GM18519 (cell line): ENCODE measurements around the gene AFAP1.

ENCODE experiments used
- ATAC-seq: cut with Tn5 transposase; IDR thresholded peaks from one replicate; pipeline ENCODE4 v1.9.1; 2021; ENCODE audit warnings: mild to moderate bottlenecking, moderate library complexity; ENCODE audit not compliant: unreplicated experiment, low FRiP score

The AFAP1 gene

DNA sequence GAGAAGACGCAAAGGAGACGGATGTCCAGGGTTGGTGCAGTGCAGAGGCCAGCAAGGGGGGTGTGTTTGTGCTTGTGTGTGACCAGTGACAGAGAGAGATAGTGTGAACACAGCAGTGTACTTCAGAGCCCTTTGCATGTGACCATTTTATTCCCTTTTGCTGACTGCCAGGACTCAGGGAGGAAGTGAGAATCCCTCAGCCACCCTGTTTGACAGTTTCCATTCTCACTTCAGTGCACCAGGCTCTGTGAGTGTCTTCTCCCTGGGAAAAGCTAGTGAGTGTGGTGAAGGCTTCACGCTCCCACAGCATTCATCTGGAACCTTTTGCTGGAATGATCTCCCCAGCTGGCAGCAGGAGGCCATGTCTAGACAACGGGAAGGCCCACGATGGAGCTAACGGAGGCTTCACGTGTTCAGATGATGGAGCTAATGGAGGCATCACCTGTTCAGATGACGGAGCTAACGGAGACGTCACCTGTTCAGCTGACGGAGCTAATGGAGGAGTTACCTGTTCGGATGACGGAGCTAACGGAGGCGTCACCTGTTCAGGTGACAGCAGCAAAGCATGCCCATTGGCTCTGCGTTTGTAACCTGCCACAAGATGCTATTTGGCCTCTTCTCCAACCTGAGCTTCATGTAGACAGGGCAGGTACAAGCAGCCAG is 195.4 kb downstream of the AFAP1 start:
- ATAC-seq: no peak

DNA sequence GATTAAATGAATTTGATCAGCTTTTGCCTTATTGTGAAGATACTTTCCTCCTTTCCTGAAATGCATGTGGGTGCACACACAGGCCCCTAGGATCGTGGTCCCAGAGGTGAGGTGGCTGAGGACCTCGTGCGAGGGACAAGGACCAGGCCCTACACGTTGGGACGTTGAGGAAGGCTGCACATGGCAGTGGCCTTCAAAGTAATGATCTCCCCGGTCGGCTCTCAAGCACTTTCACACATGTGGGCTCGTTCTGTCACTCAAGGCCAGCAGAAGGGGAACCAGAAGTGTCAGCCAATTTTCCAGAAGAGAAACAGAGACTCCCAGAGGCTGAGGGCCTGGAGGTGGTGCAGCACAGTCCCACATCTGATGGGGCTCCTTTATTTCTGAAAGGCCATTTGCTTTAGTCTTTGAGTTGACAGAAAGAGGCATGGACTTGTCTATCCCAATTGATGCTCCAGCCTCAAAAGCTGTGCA is 196.8 kb downstream of the AFAP1 start:
- ATAC-seq: no peak

DNA sequence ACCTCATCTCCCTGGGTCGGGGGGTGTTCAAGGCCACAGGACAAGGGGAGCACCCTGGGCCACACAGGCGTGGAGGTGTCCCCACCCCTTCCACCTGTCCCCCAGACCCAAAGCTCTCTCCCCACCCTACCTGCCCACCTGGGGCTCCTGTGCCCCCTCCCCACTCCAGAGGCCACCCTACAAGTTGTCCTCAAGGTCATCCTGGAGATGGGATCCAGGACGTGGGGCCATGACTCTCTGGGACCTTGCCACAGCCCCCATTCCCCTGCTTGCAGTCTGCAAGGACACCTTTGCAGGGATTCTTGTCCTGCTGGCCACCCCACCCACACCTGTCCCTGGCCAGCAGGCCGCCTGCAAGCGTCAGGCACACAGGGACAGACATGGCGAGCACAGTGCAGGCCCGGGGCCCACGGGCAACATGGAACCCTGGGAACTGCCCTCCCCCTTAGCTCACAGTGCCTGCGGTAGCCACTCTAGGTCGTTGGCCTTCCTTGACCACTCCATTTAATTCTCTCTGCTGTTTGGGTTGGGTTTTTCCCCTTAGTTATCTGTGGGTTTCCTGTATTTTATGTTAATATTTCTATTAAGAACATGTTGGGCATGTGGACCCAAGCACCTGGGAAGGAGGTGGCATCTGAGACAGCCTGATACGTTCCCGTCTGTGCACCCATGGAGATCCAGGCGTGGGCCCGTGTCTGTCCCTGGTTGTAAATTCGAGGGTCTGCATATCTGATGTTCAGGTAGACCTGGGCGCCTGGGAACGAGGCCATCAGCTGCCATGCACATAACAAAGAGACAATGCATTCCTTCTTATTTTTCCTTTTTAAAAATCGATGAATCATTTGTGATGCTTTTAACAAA is 197.5 kb downstream of the AFAP1 start:
- no peak for ATAC-seq

- ATAC-seq: no peak
Observed at GRCh38 chr4:7740866-7741525, 198.7 kb downstream of the AFAP1 start.

DNA sequence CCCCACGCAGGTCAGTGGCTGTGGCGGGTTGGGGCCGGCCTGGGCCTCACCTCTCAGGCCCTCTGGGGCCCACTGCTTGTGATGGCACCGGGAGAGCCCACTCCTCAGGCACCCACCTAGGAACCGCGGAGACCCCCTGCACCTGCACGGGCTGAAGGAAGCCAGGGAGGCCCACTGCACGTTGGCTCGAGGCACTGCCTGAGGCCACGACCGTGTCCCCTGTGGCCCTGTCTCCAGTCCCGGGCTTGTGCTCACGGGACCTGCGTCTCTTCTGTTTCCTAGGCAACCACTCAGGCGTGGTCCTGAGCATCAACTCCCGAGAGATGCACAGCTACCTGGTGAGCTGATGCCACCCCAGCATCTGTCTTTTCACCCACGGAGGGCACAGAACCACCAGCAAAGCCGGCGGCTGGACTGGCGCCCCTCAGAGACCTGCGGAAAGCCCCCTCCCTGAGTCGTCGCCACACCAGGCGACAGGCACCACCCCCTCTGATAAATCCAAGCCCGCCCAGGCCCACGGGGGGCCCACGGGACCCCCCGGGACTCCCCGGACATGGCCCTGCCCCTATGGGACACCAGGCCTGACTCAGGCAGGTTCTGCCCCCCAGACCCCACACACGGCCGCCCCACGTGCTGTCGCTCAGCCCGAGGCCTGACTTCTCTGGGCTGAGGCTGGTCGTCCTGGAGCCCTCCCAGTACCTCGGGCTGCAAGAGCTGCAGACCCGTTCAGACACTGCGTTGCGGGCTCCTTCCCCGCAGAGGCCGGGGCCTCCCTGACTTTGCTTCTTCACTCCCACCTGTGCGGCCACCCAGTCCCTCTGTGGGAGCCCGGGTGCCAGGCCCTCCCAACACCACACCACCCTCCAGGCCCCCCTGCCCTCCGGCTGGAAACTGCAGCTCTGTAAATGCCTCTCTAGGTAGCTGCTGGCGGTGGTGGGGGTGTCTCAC is 199.5 kb downstream of the AFAP1 start:
- no peak for ATAC-seq

DNA sequence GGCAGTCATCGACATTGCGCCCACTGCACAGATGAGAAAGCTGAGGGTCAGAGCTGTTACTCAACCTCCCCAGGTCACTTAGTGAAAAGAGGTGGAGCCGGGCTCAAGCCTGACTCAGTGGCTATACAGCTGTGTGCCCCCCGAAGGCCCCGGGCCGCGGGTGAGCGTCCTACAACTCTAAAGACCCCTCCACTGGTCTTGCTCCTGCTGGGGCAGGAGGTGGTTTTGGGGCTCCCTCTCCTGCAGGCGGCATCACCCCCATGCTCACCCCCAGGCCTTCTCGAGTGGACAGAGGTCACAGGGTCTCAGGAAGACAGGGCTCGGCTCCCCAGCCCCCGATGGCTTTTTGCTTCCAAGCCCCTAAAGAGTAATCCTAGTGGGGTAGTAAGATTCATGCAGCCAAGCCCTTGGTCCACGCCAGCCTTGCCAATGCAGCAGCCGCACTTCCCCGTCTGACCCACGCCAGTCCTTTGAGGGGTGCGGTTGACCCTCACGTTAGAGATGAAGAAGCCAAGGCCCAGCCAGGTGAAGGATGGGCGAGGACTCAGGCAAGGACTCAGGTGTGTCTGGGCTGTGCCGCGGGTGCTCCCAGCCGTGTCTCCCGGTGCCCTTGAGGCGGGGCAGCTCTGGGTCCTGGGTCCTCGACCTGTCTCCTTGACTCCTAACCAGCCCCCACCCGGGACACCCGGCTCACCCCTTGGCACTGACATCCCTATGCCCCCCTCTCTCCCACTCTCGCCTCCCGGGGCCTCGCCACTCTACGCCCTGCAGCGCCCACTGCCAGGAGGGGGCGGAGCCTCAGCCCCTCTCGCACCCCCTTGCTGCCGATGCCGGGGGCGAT is 200.4 kb downstream of the AFAP1 start:
- no peak for ATAC-seq

DNA sequence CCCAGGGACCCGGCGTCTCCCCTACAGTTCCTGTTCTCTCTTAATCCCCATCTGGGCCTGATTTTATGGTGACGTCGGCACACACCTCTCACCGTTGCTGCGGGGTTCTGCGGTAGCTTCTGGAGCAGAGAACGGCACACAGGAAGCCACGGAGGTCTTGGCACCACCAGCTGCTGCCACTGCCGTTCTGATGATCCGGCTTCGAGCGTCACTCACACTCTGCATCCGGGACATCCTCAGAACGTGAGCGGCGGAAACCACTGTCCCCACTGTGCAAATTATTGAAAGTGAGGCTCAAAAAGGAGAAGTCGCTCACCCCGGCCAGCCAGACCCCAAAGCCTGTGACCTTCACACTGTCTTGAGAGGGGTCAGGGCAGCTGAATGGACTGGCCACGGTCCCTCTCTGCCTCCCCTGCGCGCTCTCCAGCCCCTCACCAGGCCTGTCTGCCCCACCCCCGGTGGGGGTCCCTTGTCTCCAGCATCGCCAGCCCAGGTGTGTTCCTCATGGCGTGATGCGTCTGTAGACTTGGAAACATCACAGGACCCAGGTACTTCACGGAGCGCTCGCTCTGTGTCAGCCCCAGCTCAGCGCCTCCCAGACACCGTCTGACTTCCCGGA is 201.1 kb downstream of the AFAP1 start:
- ATAC-seq: no peak

- no peak for ATAC-seq
Observed at GRCh38 chr4:7737752-7738457, 201.8 kb downstream of the AFAP1 start.

- ATAC-seq: no peak
Observed at GRCh38 chr4:7737268-7737645, 202.4 kb downstream of the AFAP1 start.

DNA sequence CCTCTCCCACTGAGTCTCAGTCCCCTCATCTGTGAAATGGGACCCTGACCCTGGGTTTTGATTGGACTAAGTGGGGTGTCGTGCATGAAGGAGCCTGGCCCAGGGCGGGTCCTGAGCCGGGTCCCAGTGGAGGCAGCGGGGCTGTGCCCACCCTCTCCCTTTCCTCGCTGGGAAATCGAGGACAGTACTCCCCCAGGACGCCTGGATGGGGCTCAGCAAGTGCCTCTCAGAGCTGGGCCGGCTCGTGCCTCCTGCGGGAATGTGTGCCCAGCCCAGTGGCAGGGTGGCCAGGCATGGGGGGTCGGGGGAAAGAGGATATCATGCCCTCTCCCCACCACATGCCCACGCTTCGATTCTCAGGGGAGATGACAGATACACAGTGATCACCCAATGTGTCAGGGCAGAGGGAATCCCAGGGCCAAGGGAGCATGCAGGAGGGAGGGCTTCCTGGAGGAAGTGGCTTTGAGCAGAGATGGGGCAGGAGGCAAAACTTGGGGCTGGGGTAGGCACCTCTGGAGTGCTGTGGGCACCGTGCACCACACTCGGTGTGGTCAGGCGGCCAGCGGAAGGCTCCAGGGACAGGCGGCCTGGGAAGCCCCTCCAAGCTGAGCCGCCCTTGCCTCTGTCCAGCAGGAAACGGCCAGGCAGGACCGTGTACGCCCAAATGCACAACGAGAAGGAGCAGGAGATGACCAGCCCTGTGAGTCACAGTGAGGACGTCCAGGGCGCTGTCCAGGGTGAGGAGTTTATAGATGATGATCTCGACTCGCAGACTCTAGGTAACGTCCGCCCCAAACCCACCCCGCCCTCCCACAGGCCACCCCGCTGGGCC is 203.0 kb downstream of the AFAP1 start:
- no peak for ATAC-seq

- no peak for ATAC-seq
Observed at GRCh38 chr4:7735961-7736360, 203.7 kb downstream of the AFAP1 start.

- no peak for ATAC-seq
Observed at GRCh38 chr4:7735395-7735794, 204.3 kb downstream of the AFAP1 start.

GRCh38 chr4:7734651-7735260 is 204.9 kb downstream of the AFAP1 start:
- no peak for ATAC-seq

DNA sequence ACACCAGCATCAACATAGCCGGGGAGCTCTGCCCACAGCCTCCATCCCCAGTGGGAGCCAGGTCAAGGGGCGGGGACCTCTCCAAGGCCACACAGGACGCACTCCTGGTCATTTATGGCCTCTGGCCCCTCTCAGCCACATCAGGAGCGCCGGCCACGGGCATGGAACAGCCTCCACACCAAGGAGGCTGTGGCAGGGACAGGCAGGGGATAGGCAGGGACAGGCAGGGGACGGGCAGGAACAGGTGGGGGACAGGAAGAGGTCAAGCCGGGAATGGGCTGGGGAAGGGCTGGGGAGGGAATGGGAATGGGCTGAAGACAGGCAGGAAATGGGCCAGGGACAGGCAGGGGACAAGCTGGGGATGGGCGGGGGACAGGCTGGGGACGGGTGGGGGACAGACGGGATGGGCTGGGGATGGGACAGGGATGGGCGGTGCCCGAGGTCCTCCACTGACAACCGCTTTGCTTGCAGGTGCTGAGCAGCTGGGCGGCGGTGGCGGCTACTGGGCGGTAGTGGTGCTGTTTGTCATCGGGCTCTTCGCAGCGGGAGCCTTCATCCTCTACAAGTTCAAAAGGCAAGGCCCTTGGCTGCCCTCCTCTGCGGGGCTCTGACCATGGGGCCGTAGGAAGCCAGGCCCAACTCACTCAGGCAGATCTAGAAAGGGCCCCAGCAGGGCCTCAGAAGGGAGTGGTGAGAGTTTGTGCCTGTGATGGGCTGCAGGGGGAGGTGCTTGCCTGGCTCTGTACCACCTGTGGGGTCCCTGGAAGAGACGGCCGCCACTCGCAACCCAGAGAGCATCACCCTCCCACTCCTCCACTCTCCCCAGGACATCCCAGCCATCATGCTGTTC is 205.6 kb downstream of the AFAP1 start:
- no peak for ATAC-seq

DNA sequence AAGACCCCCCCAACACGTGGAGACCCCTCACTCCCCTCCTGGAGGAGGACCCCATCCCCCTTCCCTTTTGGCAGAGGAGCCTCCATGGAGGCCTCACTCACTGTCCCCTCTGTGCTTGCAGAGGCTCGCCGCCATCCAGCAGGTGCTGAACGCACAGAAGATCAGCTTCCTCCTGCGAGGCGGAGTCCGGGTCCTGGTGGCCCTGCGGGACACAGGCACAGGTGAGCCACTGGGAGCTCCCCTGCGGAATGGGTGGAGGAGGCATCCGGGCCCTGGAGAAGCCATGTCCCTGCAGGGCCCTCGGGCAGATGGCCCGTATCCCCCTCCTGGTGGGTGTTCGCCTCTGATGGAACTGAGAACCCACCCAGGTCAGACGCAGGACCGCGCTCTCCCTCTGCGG is 206.5 kb downstream of the AFAP1 start:
- ATAC-seq: no peak

- ATAC-seq: no peak
Observed at GRCh38 chr4:7732263-7732662, 207.4 kb downstream of the AFAP1 start.
